ENCODE measurements around the gene ROPN1L.

The ROPN1L gene

DNA sequence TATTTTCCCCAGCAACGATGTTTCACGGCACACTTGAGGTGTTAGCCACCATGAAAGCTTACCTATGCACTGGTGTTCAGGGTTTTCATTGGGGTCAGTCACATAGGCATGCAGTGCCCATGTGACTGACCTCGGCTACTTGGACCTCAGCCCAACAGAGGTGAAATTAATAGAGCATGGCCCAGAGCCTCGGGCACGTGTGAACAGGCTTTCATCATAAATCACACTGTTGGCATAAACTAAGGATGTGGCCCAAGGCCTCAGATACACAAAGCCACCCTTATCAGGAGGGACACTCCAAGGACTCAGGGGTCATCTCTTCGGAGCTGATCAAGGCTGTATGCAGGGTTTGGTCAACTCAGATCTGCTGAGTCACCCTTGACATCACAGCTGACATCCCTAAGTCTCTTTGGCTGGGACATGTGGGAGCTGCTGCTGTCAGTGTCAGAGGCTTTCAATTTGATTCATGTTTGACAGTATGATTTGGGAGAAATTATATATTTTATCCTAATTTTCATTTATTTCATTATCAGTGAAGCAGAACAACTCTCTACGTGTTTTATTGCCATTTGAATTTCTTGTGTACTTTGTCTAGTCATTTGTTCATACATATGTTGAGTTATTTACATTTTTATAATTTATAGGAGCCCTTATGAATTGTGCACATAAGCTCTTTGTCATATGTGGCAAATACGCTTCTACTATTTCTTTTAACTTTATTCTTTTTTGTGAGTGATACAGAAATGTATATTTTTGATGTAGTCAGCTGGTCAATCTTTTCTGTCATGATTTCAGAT lies 62.5 kb downstream of the ROPN1L start:
- H3K4me3 ChIP-seq = no peak overlapping the region
- DNase-seq = no peak
- no peaks in the 10 kb centered on the region for H3K4me1 ChIP-seq
- intact Hi-C loops (cut with DNase I; ENCODE audit: low total_unique reads) = no loop called here
- H3K9me3 ChIP-seq = no peaks in the 10 kb centered on the region
- H3K27me3 ChIP-seq = no peaks in the 10 kb centered on the region
- H3K27ac ChIP-seq = no peak overlapping the region
- no peaks in the 10 kb centered on the region for H3K36me3 ChIP-seq
- TF ChIP-seq, protein P1, sequence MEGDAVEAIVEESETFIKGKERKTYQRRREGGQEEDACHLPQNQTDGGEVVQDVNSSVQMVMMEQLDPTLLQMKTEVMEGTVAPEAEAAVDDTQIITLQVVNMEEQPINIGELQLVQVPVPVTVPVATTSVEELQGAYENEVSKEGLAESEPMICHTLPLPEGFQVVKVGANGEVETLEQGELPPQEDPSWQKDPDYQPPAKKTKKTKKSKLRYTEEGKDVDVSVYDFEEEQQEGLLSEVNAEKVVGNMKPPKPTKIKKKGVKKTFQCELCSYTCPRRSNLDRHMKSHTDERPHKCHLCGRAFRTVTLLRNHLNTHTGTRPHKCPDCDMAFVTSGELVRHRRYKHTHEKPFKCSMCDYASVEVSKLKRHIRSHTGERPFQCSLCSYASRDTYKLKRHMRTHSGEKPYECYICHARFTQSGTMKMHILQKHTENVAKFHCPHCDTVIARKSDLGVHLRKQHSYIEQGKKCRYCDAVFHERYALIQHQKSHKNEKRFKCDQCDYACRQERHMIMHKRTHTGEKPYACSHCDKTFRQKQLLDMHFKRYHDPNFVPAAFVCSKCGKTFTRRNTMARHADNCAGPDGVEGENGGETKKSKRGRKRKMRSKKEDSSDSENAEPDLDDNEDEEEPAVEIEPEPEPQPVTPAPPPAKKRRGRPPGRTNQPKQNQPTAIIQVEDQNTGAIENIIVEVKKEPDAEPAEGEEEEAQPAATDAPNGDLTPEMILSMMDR (IDR thresholded peaks at IDR 0.05) = no peak

DNA sequence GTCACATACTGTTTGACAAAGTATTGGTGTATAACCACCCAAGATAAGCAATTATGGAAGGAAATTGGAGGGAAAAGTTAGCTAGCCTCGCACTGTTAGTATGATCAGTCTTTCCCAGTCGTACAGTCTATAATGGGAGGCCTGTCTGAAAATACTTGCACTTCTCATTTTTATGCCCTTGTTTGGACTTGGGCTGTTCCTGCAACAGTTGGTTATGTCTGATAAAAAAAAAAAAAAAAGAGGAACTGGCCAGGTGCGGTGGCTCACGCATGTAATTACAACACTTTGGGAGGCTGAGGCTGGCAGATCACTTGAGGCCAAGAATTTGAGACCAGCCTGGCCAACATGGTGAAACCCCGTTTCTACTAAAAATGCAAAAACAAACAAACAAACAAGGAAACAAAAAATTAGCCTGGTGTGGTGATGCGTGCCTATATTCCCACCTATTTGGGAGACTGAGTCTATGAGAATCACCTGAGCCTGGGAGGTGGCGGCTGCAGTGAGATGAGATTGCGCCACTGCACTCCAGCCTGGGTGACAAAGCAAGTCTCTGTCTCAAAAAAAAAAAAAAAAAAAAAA lies 63.9 kb downstream of the ROPN1L start:
- H3K4me3 ChIP-seq = no peak overlapping the region
- H3K9me3 ChIP-seq = no peaks in the 10 kb centered on the region
- H3K27ac ChIP-seq = no peak overlapping the region
- H3K4me1 ChIP-seq = no peaks in the 10 kb centered on the region
- intact Hi-C loops (cut with DNase I; ENCODE audit: low total_unique reads) = no loop called here
- TF ChIP-seq, protein P1 (IDR thresholded peaks at IDR 0.05) = no peak
- H3K27me3 ChIP-seq = no peaks in the 10 kb centered on the region
- H3K36me3 ChIP-seq = no peaks in the 10 kb centered on the region
- DNase-seq = no peak

DNA sequence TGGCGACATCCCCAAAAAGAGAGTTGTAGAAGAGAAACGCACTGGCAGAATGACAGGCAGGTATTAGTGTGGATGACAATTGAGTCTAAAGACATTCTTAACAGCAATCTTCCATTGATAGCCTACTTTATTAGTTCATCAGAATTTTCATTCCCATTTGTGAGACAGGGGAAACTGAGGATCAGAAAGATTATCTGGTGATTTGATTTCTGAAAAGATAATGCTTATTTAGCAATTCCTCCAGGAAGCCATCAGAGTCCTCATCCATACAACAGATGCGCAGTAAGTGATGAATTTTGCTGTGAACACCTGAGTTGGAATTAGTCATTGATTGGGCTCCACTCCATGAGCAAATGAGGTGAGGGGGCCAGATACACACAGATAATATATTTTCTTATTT lies 64.9 kb downstream of the ROPN1L start:
- TF ChIP-seq, protein P1 (IDR thresholded peaks at IDR 0.05) = no peak
- Histone ChIP-seq H3K27ac (no peak overlapping the region), H3K4me1 (no peaks in the 10 kb centered on the region), H3K4me3 (no peak overlapping the region), H3K36me3 (no peaks in the 10 kb centered on the region), H3K27me3 (no peaks in the 10 kb centered on the region), H3K9me3 (no peaks in the 10 kb centered on the region)
- intact Hi-C loops (cut with DNase I; ENCODE audit: low total_unique reads) = no loop called here
- no peak for DNase-seq

DNA sequence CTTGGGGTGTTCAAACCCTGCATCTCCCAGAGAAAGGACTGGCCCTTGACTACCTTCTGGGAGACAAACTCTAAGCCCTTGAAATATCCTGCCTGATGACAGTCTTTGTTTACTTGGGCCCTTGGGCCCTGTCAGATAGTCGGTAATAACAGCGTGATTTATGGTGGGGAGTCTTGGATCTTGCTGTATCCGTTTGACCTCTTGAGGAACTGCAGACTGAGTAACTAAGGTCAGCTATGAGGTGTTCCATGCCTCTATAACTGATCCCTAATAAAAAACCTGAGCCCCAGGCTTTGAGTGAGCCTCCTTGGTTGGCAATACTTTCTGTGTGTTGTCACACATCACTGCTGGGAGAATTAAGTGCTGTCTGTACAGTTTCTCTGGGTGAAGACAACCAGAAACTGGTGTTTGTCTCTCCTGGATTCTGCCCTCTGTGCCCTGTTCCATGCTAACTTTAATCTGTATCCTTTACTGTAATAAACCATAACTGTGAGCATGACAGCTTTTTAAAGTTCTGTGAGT lies 66.0 kb downstream of the ROPN1L start:
- Histone ChIP-seq H3K27me3 (no peaks in the 10 kb centered on the region), H3K4me3 (no peak overlapping the region), H3K9me3 (no peaks in the 10 kb centered on the region), H3K4me1 (no peaks in the 10 kb centered on the region), H3K27ac (no peak overlapping the region), H3K36me3 (no peaks in the 10 kb centered on the region)
- intact Hi-C loops (cut with DNase I; ENCODE audit: low total_unique reads) = no loop called here
- TF ChIP-seq, protein P1 (IDR thresholded peaks at IDR 0.05) = no peak
- DNase-seq = no peak

DNA sequence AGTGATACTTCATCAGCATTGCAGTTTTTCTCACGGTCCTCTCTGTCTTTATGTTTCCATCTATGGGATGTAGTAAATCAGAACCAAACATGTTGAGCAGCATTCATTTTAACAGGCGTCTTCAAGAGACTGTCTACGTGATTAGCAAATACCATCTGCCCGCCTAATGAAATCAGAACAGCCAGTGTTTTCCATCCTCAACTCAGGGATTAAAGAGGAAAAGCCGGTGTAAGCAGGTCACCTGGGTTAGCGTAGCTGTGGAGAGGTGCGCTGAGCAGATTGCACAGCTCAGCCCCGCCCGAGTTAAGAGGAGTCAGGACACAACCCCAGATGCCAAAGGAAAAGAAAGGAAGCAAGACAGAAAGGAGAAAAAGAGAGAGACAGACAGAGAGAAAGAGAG lies 67.9 kb downstream of the ROPN1L start:
- no peaks in the 10 kb centered on the region for H3K9me3 ChIP-seq
- DNase-seq = no peak
- H3K4me1 ChIP-seq = no peaks in the 10 kb centered on the region
- intact Hi-C loops (cut with DNase I; ENCODE audit: low total_unique reads) = no loop called here
- H3K36me3 ChIP-seq = no peaks in the 10 kb centered on the region
- H3K27me3 ChIP-seq = no peaks in the 10 kb centered on the region
- no peak overlapping the region for H3K4me3 ChIP-seq
- H3K27ac ChIP-seq = no peak overlapping the region
- TF ChIP-seq, protein P1 (IDR thresholded peaks at IDR 0.05) = no peak

All from tibial artery (tissue), 4 donors.